ENCODE results near the gene ZBTB9.
"Not testable (repeated sequence)": the region's sequence is repeated elsewhere in the genome, so short reads cannot be mapped to it uniquely, and the experiment has no call there.

Gene ZBTB9

GRCh38 chr6:33469661-33470060 lies 15.3 kb downstream of the ZBTB9 start:
- DNase-seq: no peak

- DNase-seq: no peak
Measured at GRCh38 chr6:33477864-33478263, 23.5 kb downstream of the ZBTB9 start.

- no peak for DNase-seq
Measured at GRCh38 chr6:33481192-33481591, 26.8 kb downstream of the ZBTB9 start.

GRCh38 chr6:33482620-33483019 lies 28.2 kb downstream of the ZBTB9 start:
- DNase-seq: not testable (repeated sequence)

GRCh38 chr6:33483678-33484077 lies 29.3 kb downstream of the ZBTB9 start:
- DNase-seq: no peak

- DNase-seq: not testable (repeated sequence)
Measured at GRCh38 chr6:33484673-33485262, 30.4 kb downstream of the ZBTB9 start.

GRCh38 chr6:33485680-33486079 lies 31.3 kb downstream of the ZBTB9 start:
- DNase-seq: not testable (repeated sequence)

GRCh38 chr6:33488339-33488738 lies 34.0 kb downstream of the ZBTB9 start:
- DNase-seq: no peak

- DNase-seq: no peak
Measured at GRCh38 chr6:33490198-33490597, 35.8 kb downstream of the ZBTB9 start.

- no peak for DNase-seq
Measured at GRCh38 chr6:33490621-33491020, 36.2 kb downstream of the ZBTB9 start.

GRCh38 chr6:33492093-33492492 lies 37.7 kb downstream of the ZBTB9 start:
- no peak for DNase-seq

GRCh38 chr6:33497157-33497556 lies 42.8 kb downstream of the ZBTB9 start:
- no peak for DNase-seq

GRCh38 chr6:33502486-33502885 lies 48.1 kb downstream of the ZBTB9 start:
- DNase-seq: no peak

- no peak for DNase-seq
Measured at GRCh38 chr6:33504486-33504885, 50.1 kb downstream of the ZBTB9 start.

GRCh38 chr6:33505548-33506370 lies 51.4 kb downstream of the ZBTB9 start:
- DNase-seq: no peak
